Myocyte (in vitro differentiated cells): ENCODE results near the gene WAS. TPM values are rescaled to one million over a fixed set of nuclear protein-coding genes. Genes with fewer than 3 reads are reported as not detected.
A peak's percentile ranks its signal among the peaks of the same experiment; 100 is the strongest.
"Not testable (repeated sequence)": the region's sequence is repeated elsewhere in the genome, so short reads cannot be mapped to it uniquely, and the experiment has no call there.

ENCODE experiments used
- DNase-seq: peaks from one replicate; pipeline ENCODE4 v3.0.0-alpha.2; 2012; ENCODE audit warnings: low read depth
- polyA plus RNA-seq: library from polyadenylated mRNA; unstranded; fragments of >200 nt; gene quantifications from one replicate; pipeline ENCODE4 v1.2.1, GENCODE V29; 2012; ENCODE audit warnings: missing spikeins
- total RNA-seq: library from RNA; depleted of rRNA; stranded (reverse); fragments of >200 nt; gene quantifications from 2 replicates; pipeline ENCODE4 v1.2.3, GENCODE V29; 2014

The WAS gene
- total RNA-seq: 0.19 TPM in 1 of 2 replicates, not detected in the other
- 0.20 TPM for polyA plus RNA-seq

GRCh38 chrX:48683411-48683982 lies at the start of gene WAS:
Gene WAS, plus strand, starts transcription at chrX:48683799. Its CDS starts 55 bp downstream, at chrX:48683854.
- no peak for DNase-seq

- DNase-seq: no peak
Observed at GRCh38 chrX:48636301-48636700, 47.3 kb upstream of the WAS start.

- DNase-seq: no peak
Observed at GRCh38 chrX:48636776-48637175, 46.8 kb upstream of the WAS start.

- no peak for DNase-seq
Observed at GRCh38 chrX:48645669-48646068, 37.9 kb upstream of the WAS start.

- peak; percentile 91 for DNase-seq
Observed at GRCh38 chrX:48648336-48648751, 35.3 kb upstream of the WAS start.

- no peak for DNase-seq
Observed at GRCh38 chrX:48649102-48649501, 34.5 kb upstream of the WAS start.

- not testable (repeated sequence) for DNase-seq
Observed at GRCh38 chrX:48652055-48652579, 31.5 kb upstream of the WAS start.

GRCh38 chrX:48654746-48655145 lies 28.9 kb upstream of the WAS start:
- not testable (repeated sequence) for DNase-seq

GRCh38 chrX:48659686-48660085 lies 23.9 kb upstream of the WAS start:
- not testable (repeated sequence) for DNase-seq

GRCh38 chrX:48663241-48663640 lies 20.4 kb upstream of the WAS start:
- no peak for DNase-seq

GRCh38 chrX:48664156-48664555 lies 19.4 kb upstream of the WAS start:
- DNase-seq: no peak

- DNase-seq: no peak
Observed at GRCh38 chrX:48665991-48666390, 17.6 kb upstream of the WAS start.

- no peak for DNase-seq
Observed at GRCh38 chrX:48666649-48667048, 16.9 kb upstream of the WAS start.

- DNase-seq: no peak
Observed at GRCh38 chrX:48667509-48667908, 16.1 kb upstream of the WAS start.

- DNase-seq: not testable (repeated sequence)
Observed at GRCh38 chrX:48668187-48668586, 15.4 kb upstream of the WAS start.

GRCh38 chrX:48676106-48676892 lies 7.3 kb upstream of the WAS start:
- peak; percentile 88 for DNase-seq

- no peak for DNase-seq
Observed at GRCh38 chrX:48676893-48677270, 6.7 kb upstream of the WAS start.

GRCh38 chrX:48677516-48677915 lies 6.1 kb upstream of the WAS start:
- no peak for DNase-seq

GRCh38 chrX:48680467-48680866 lies 3.1 kb upstream of the WAS start:
- not testable (repeated sequence) for DNase-seq

GRCh38 chrX:48680925-48681324 lies 2.7 kb upstream of the WAS start:
- not testable (repeated sequence) for DNase-seq

GRCh38 chrX:48681539-48682183 lies 1.9 kb upstream of the WAS start:
- no peak for DNase-seq

- DNase-seq: not testable (repeated sequence)
Observed at GRCh38 chrX:48682795-48683194, 804 bp upstream of the WAS start.
